ENCODE data around the gene NR5A2.

NR5A2 gene

DNA sequence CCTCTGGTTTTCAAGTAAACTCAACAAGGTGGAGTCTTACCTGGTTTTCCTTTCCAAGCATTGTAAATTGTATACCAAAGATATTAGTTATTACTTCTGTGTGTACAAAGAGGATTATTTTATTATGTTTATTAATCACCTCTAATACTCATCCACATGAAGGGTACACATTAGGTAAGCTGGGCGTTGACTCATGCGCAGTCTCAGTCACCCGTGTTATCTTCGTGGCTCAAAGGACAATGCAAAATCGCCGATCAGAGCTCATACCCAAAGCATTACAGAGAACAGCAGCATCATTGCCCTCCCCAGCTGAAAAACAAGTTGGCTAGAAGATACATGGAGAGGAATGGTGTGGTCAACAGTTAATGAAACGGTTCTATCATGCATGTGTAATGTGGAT is 148.7 kb downstream of the NR5A2 start:
- TF ChIP-seq, protein P1, sequence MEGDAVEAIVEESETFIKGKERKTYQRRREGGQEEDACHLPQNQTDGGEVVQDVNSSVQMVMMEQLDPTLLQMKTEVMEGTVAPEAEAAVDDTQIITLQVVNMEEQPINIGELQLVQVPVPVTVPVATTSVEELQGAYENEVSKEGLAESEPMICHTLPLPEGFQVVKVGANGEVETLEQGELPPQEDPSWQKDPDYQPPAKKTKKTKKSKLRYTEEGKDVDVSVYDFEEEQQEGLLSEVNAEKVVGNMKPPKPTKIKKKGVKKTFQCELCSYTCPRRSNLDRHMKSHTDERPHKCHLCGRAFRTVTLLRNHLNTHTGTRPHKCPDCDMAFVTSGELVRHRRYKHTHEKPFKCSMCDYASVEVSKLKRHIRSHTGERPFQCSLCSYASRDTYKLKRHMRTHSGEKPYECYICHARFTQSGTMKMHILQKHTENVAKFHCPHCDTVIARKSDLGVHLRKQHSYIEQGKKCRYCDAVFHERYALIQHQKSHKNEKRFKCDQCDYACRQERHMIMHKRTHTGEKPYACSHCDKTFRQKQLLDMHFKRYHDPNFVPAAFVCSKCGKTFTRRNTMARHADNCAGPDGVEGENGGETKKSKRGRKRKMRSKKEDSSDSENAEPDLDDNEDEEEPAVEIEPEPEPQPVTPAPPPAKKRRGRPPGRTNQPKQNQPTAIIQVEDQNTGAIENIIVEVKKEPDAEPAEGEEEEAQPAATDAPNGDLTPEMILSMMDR (IDR thresholded peaks at IDR 0.05; ENCODE audit: borderline replicate concordance, control extremely low read depth, extremely low read depth, insufficient read depth, missing control alignments), result no peak
- no peak for DNase-seq (ENCODE audit: low spot score)

DNA sequence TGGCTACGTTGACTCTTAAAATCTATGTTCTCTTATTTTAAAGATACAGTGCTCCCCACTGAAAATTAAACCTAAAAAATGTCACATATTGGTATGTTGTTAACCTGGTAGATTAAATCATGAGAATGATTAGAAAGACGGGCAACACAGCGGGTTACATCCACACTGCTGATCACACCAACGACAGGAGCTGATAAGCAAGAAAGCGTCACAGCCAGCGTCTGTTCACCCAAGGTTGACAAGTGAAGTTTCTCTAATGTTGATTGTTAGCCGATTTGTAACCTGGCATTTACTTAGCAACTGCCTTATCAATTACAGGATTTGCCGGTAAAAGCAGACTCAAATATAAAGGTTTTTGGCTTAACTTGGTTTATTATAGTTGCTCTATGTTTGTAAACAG is 149.3 kb downstream of the NR5A2 start:
- TF ChIP-seq, protein P1 (IDR thresholded peaks at IDR 0.05; ENCODE audit: borderline replicate concordance, control extremely low read depth, extremely low read depth, insufficient read depth, missing control alignments), result no peak
- no peak for DNase-seq (ENCODE audit: low spot score)
- in situ Hi-C loops (cut with MboI; ENCODE audit: low sequenced_read_pairs, unreplicated experiment), result no loop called here

More for the DNA sequence above, 148.7 kb downstream of the NR5A2 start:
- in situ Hi-C loops (cut with MboI; ENCODE audit: low sequenced_read_pairs, unreplicated experiment), result no loop called here

DNA sequence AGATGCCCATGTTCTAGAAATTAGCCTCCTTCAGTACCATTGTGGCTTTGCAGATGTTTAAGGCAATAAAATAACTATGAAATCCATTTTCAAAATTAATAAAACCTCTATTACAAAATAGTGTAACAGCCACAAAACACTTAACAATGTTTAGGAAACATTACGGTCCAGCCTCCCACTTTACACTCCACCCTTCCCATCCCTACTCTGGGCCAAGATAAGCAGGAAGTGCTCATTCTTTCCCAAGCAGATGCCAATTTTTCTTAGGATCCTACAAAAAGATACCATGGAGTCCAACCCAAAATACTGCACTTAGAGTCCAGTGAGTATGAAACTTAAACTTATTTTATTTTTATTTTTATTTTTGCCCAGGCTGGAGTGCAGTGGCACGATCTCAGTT is 150.8 kb downstream of the NR5A2 start:
- in situ Hi-C loops (cut with MboI; ENCODE audit: low sequenced_read_pairs, unreplicated experiment), result no loop called here
- no peak for DNase-seq (ENCODE audit: low spot score)
- TF ChIP-seq, protein P1 (IDR thresholded peaks at IDR 0.05; ENCODE audit: borderline replicate concordance, control extremely low read depth, extremely low read depth, insufficient read depth, missing control alignments), result no peak

DNA sequence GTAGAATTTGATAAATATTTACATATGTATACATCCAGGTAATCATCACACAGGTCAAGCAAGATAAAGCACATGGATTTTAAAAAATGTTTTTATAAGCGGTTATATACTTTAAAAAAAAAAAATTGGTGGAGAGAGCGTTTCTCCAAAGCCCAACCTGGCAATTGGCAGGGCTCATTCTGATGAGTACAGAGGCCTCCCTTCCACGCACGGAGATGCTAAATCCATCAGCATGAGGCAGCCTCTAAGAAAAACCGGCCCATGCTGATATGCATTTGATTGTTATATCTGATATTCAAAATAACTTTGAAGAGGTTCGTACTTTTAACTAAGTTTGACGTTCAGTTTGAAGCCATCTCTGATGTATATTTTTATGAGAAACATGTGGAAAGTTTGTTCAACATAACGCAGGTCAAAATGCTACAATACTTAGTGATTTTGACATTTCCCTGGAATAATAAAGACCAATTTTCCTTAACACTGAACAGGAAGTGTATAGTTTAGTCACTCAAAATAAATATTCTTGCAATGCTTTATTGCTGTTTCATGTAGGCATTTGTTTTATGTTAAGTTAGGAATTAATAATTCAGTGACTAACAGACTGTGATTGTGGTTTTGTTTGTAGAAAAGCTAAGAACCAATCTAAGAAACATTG is 151.7 kb downstream of the NR5A2 start:
- DNase-seq (ENCODE audit: low spot score), result no peak
- in situ Hi-C loops (cut with MboI; ENCODE audit: low sequenced_read_pairs, unreplicated experiment), result no loop called here
- TF ChIP-seq, protein P1 (IDR thresholded peaks at IDR 0.05; ENCODE audit: borderline replicate concordance, control extremely low read depth, extremely low read depth, insufficient read depth, missing control alignments), result no peak

DNA sequence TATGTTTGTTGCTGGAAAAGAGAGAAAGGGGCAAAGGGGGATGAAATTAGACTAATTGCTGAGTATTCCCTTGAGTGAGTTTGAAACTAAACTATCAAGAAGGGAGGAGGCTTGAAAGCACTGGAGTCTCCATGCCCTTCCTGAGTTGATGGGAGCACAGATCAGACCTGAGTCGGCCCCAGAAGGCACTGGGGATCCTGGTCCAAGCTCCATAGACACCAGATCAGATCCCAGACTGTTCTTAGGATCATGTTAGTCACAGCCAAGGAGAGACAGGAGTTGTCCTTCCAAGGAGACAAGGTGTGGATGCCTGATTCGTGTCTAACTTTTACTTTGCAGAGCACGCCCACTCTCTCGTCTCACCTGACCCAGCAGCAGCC is 152.3 kb downstream of the NR5A2 start:
- in situ Hi-C loops (cut with MboI; ENCODE audit: low sequenced_read_pairs, unreplicated experiment), result no loop called here
- TF ChIP-seq, protein P1 (IDR thresholded peaks at IDR 0.05; ENCODE audit: borderline replicate concordance, control extremely low read depth, extremely low read depth, insufficient read depth, missing control alignments), result no peak
- no peak for DNase-seq (ENCODE audit: low spot score)

DNA sequence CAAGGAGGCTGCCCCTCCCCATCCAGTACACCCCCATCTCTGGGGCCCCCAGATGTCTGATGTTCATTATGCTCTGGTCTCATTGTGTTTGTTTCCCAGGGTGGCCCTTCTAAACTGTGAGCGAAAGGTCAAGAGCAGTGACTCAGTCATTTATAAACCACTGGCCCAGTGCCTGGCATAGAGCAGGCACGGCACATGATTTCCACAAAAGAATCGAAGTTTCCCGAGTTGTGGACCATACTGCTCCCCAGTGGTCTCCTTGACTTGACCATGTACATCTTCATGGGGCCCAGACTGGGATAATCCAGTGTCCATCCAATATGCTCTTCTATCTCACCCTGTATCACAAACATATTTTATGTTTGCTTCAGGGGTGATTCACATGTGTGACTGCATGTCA is 153.3 kb downstream of the NR5A2 start:
- no peak for DNase-seq (ENCODE audit: low spot score)
- in situ Hi-C loops (cut with MboI; ENCODE audit: low sequenced_read_pairs, unreplicated experiment), result no loop called here
- TF ChIP-seq, protein P1 (IDR thresholded peaks at IDR 0.05; ENCODE audit: borderline replicate concordance, control extremely low read depth, extremely low read depth, insufficient read depth, missing control alignments), result no peak
